Measurements from ENCODE around the gene FMN1. TPM values are rescaled to one million over a fixed set of nuclear protein-coding genes. Genes with fewer than 3 reads are reported as not detected.
A peak's percentile ranks its signal among the peaks of the same experiment; 100 is the strongest.

Gene FMN1
- total and polyA plus RNA-seq, 7 donors = 0.21 to 20.0 (median 2.5) TPM

DNA sequence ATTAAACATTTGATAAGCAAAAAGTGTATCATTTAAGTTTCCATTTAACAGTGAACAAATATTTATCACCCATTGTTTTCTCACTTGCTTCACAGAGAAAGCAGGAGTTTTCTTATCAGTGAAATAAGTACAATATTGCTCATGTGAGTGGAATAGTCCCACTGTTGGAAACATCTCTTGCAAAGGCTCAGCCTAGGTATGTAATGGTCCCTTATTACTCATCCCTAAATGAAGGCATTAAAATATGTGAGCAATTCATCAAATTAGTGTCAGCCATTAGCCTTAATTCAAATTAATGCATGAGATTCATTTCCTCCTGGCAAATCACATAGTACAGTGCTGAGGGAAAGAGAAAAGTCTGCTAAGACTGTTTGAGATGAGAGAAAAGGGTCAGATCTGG, 9.6 kb upstream of the FMN1 start:
- no peaks in the 10 kb centered on the region for H3K36me3 ChIP-seq (ENCODE audit: insufficient read depth in 1 of 2, low read depth in 1 of 2)
- H3K4me1 ChIP-seq = no peaks in the 10 kb centered on the region
- H3K4me3 ChIP-seq = no peak overlapping the region
- DNase-seq = no peak
- TF ChIP-seq, protein P1, sequence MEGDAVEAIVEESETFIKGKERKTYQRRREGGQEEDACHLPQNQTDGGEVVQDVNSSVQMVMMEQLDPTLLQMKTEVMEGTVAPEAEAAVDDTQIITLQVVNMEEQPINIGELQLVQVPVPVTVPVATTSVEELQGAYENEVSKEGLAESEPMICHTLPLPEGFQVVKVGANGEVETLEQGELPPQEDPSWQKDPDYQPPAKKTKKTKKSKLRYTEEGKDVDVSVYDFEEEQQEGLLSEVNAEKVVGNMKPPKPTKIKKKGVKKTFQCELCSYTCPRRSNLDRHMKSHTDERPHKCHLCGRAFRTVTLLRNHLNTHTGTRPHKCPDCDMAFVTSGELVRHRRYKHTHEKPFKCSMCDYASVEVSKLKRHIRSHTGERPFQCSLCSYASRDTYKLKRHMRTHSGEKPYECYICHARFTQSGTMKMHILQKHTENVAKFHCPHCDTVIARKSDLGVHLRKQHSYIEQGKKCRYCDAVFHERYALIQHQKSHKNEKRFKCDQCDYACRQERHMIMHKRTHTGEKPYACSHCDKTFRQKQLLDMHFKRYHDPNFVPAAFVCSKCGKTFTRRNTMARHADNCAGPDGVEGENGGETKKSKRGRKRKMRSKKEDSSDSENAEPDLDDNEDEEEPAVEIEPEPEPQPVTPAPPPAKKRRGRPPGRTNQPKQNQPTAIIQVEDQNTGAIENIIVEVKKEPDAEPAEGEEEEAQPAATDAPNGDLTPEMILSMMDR (IDR thresholded peaks at IDR 0.05) = no peak
- intact Hi-C loops (cut with DNase I) = no loop called here
- no peaks in the 10 kb centered on the region for H3K27me3 ChIP-seq (ENCODE audit: insufficient read depth in 3 of 3, low read length in 2 of 3)
- no peak overlapping the region for H3K27ac ChIP-seq
- no peak for ATAC-seq
- no peaks in the 10 kb centered on the region for H3K9me3 ChIP-seq

DNA sequence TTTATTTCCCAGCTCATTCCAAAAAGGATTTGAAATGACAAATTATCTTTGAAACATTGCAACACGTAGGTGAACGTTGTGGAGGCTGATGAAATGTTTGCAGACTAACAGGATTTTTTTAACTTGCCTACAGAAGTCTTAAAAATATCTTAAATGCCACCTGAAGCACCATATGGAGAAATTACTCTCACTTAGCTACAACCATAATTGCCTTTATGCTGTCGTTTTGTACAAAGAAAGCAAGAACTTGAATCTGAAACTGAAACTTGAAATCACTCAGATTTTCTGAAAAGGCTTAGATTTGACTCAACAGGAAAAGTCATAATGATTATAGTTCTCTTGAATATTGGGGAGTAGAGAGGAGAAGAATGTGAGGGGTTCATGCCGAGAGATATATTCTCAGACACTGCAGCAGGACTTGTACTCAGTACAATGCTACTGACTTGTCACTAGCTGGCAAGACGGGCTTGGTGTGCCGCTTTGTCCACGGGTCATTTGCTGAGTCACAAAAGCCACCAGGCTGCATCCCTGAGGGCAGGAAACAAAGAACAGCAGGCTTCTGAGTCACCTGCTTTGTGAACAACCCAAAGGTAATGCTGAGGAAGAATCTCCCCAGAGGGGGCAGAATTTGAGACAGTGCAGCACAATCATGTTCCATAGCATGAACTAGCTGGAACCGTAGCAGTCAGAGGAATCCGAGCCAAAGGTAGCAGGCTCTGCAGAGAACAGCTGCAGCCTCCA, 7.1 kb upstream of the FMN1 start:
- Histone ChIP-seq H3K27me3 (ENCODE audit: insufficient read depth in 3 of 3, low read length in 2 of 3) (no peaks in the 10 kb centered on the region), H3K4me3 (peak overlapping the region; percentile 38), H3K9me3 (no peaks in the 10 kb centered on the region), H3K36me3 (ENCODE audit: insufficient read depth in 1 of 2, low read depth in 1 of 2) (no peaks in the 10 kb centered on the region), H3K4me1 (no peaks in the 10 kb centered on the region), H3K27ac (peak overlapping the region; percentile 65)
- DNase-seq (peak; percentile 40 to 68), ATAC-seq (peak; percentile 91 to 98 (median 96))
- TF ChIP-seq, protein P1 (IDR thresholded peaks at IDR 0.05) = peak; percentile 31
- 20 to 35% (median 20%) methylated on average over 9 of the region's 9 CpGs for WGBS, 3 donors
- intact Hi-C loops (cut with DNase I) = no loop called here

DNA sequence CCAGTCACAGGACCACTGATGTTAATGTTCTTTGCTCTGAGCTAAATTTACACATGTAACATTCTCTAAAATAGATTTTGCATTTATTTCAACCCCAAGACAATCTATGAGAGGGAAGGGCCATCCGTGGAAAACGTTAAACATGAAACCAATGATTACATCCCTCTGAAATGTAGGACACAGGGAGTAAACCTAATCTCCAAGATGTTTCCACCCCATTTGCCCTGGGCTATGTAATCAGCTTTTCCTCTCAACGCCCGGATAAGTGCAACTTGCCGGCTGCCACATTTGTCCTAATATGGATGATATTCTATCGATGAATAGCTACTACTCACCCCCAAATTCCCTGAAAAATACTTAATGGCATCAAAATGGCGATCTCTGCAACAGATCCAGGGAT, 6.4 kb upstream of the FMN1 start:
- intact Hi-C loops (cut with DNase I) = no loop called here
- H3K27me3 ChIP-seq (ENCODE audit: insufficient read depth in 3 of 3, low read length in 2 of 3) = no peaks in the 10 kb centered on the region
- H3K9me3 ChIP-seq = no peaks in the 10 kb centered on the region
- ATAC-seq = no peak
- 60 to 87% (median 72%) methylated on average over 7 of the region's 7 CpGs for WGBS, 3 donors
- DNase-seq = no peak
- TF ChIP-seq, protein P1 (IDR thresholded peaks at IDR 0.05) = no peak
- peak overlapping the region; percentile 65 for H3K27ac ChIP-seq
- H3K36me3 ChIP-seq (ENCODE audit: insufficient read depth in 1 of 2, low read depth in 1 of 2) = no peaks in the 10 kb centered on the region
- H3K4me3 ChIP-seq = no peak overlapping the region
- H3K4me1 ChIP-seq = no peaks in the 10 kb centered on the region

DNA sequence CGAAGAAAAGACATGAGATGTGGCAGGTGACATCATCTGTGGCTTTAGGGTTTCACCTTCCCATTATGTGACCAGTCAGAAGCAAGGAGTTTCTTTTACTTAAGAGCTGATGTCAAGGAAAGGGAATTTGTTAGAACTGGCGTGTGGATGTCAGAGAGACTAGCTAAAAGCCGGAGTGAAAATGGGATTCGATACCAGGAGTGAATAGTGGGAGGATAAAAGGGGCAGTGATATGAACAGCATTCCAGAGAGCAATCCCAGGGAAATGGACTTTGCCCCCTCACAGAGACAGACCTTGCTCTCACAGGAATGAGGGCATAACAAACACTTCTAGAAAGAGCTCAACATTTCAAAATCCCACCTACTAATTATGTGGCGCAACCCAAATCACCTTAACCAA, 5.9 kb upstream of the FMN1 start:
- peak overlapping the region; percentile 6 for H3K27ac ChIP-seq
- ATAC-seq (no peak), DNase-seq (no peak)
- H3K36me3 ChIP-seq (ENCODE audit: insufficient read depth in 1 of 2, low read depth in 1 of 2) = no peaks in the 10 kb centered on the region
- no peak overlapping the region for H3K4me3 ChIP-seq
- no peaks in the 10 kb centered on the region for H3K9me3 ChIP-seq
- TF ChIP-seq, protein P1 (IDR thresholded peaks at IDR 0.05) = no peak
- intact Hi-C loops (cut with DNase I) = no loop called here
- WGBS, 3 donors = 50 to 86% (median 80%) methylated on average over 5 of the region's 5 CpGs
- H3K27me3 ChIP-seq (ENCODE audit: insufficient read depth in 3 of 3, low read length in 2 of 3) = no peaks in the 10 kb centered on the region
- peaks cover 4% of the 10 kb centered on the region for H3K4me1 ChIP-seq

DNA sequence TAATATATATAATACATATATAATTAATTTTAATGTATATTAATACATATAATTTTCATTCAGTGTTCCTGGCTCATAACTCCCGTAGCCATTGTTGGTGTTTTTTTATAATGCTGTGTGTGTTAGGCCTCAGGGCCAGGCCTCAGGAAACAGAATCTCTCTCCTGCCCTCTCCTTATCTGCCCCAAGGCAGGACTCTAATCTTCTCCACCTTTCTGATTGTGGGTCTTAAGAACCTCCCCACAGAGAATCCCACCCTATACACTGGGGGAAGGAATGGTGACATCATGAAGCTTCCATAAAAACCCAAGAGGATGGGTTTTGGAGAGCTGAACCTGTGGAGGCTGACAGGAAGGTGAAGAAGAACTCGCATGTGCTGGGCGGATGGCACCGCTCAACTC, 4.0 kb upstream of the FMN1 start:
- no peaks in the 10 kb centered on the region for H3K36me3 ChIP-seq (ENCODE audit: insufficient read depth in 1 of 2, low read depth in 1 of 2)
- H3K4me3 ChIP-seq = no peak overlapping the region
- WGBS, 3 donors = 92 to 96% (median 95%) methylated on average over 4 of the region's 4 CpGs
- TF ChIP-seq, protein P1 (IDR thresholded peaks at IDR 0.05) = no peak
- H3K4me1 ChIP-seq = peaks cover 10% of the 10 kb centered on the region
- ATAC-seq (no peak), DNase-seq (no peak)
- no peak overlapping the region for H3K27ac ChIP-seq
- intact Hi-C loops (cut with DNase I) = no loop called here
- H3K27me3 ChIP-seq (ENCODE audit: insufficient read depth in 3 of 3, low read length in 2 of 3) = no peaks in the 10 kb centered on the region
- no peaks in the 10 kb centered on the region for H3K9me3 ChIP-seq

Measured in psoas muscle (tissue), 8 donors.